K562 (cell line): ENCODE data around the gene IL20. TPM values are rescaled to one million over a fixed set of nuclear protein-coding genes. Genes with fewer than 3 reads are reported as not detected.
A peak's percentile ranks its signal among the peaks of the same experiment; 100 is the strongest.

Experiments used
- ASH1L ChIP-seq: fragments of 450-650 bp; IDR thresholded peaks from 2 replicates; pipeline ENCODE4 v1.6.1; 2018; ENCODE audit warnings: borderline replicate concordance, mild to moderate bottlenecking, low read depth; ENCODE audit not compliant: partially characterized antibody
- CBFA2T3 ChIP-seq: fragments of 450-650 bp; IDR thresholded peaks from 2 replicates; pipeline ENCODE4 v1.6.1; 2017
- ELK1 ChIP-seq: sonication (generic); formaldehyde crosslinking; IDR thresholded peaks from 2 replicates; pipeline ENCODE4 v1.8.1; 2022; ENCODE audit warnings: missing genetic modification reagents
- FOXP4 ChIP-seq: sonication (generic); formaldehyde crosslinking; IDR thresholded peaks from 2 replicates; pipeline ENCODE4 v1.8.0; 2022; ENCODE audit warnings: mild to moderate bottlenecking, missing genetic modification reagents, borderline replicate concordance
- HDAC3 ChIP-seq: fragments of 450-650 bp; IDR thresholded peaks from 2 replicates; pipeline ENCODE4 v1.6.1; 2018; ENCODE audit warnings: borderline replicate concordance, mild to moderate bottlenecking, moderate library complexity; ENCODE audit not compliant: partially characterized antibody
- HDAC6 ChIP-seq: IDR thresholded peaks from 2 replicates; pipeline ENCODE4 v1.6.1; 2012; ENCODE audit warnings: low read depth, mild to moderate bottlenecking, control low read depth, inconsistent platforms, low read length, moderate library complexity
- ID3 ChIP-seq, 2 experiments: fragments of 250-450 bp in 1 of 2; fragments of 450-650 bp in 1 of 2; sonication (Bioruptor Pico) in 1 of 2; IDR thresholded peaks; 2 replicates each; pipeline versions ENCODE4 v1.6.1 to v1.8.0; 2016 to 2021; ENCODE audit warnings: mild to moderate bottlenecking in 2 of 2, moderate library complexity in 2 of 2, missing compliant biosample characterization in 1 of 2, missing genetic modification characterization in 1 of 2
- IRF2 ChIP-seq: sonication (generic); formaldehyde crosslinking; IDR thresholded peaks from 2 replicates; pipeline ENCODE4 v1.8.1; 2022; ENCODE audit warnings: mild to moderate bottlenecking, missing genetic modification reagents
- KLF13 ChIP-seq: fragments of 450-650 bp; IDR thresholded peaks from 2 replicates; pipeline ENCODE4 v1.6.1; 2016; ENCODE audit warnings: missing genetic modification characterization, low read depth, mild to moderate bottlenecking, missing compliant biosample characterization, moderate library complexity, borderline replicate concordance
- MBD2 ChIP-seq: sonication (generic); IDR thresholded peaks from 2 replicates; pipeline ENCODE4 v1.6.1; 2016; ENCODE audit warnings: low read depth, borderline replicate concordance
- MCM5 ChIP-seq: fragments of 450-650 bp; IDR thresholded peaks from 2 replicates; pipeline ENCODE4 v1.6.1; 2016; ENCODE audit warnings: low read depth
- NFXL1 ChIP-seq: fragments of 450-650 bp; formaldehyde crosslinking; IDR thresholded peaks from 2 replicates; pipeline ENCODE4 v1.4.0; 2021; ENCODE audit warnings: mild to moderate bottlenecking
- NR4A1 ChIP-seq, 2 experiments: fragments of 250-450 bp in 1 of 2; fragments of 450-650 bp in 1 of 2; sonication (Bioruptor Pico) in 1 of 2; IDR thresholded peaks; 2 replicates each; pipeline versions ENCODE4 v1.4.0 to v1.6.1; 2016 to 2020; ENCODE audit warnings: mild to moderate bottlenecking in 2 of 2, missing compliant biosample characterization in 1 of 2, missing genetic modification characterization in 1 of 2, moderate library complexity in 1 of 2
- SREBF2 ChIP-seq: sonication (generic); formaldehyde crosslinking; IDR thresholded peaks from 2 replicates; pipeline ENCODE4 v1.4.0; 2020; ENCODE audit warnings: mild to moderate bottlenecking, missing genetic modification reagents
- ZNF124 ChIP-seq: sonication (generic); formaldehyde crosslinking; IDR thresholded peaks from 2 replicates; pipeline ENCODE4 v1.8.1; 2022; ENCODE audit warnings: missing genetic modification reagents
- ZNF277 ChIP-seq: fragments of 250-450 bp; sonication (Bioruptor Pico); IDR thresholded peaks from 2 replicates; pipeline ENCODE4 v1.8.0; 2022; ENCODE audit warnings: inconsistent platforms, mild to moderate bottlenecking, moderate library complexity, borderline replicate concordance
- ZNF41 ChIP-seq: fragments of 250-450 bp; sonication (Bioruptor Pico); conservative IDR thresholded peaks from 2 replicates; pipeline ENCODE4 v1.4.0; 2020; ENCODE audit warnings: mild to moderate bottlenecking
- ZNF512 ChIP-seq: IDR thresholded peaks from 2 replicates; pipeline ENCODE4 v1.6.1; 2016; ENCODE audit warnings: missing genetic modification characterization, missing compliant biosample characterization
- ZNF584 ChIP-seq: fragments of 200-800 bp; sonication (Bioruptor generic); IDR thresholded peaks from 2 replicates; pipeline ENCODE4 v1.6.1; 2016; ENCODE audit warnings: low read depth, mild to moderate bottlenecking, missing genetic modification characterization, missing compliant biosample characterization
- ZNF778 ChIP-seq: fragments of 450-650 bp; formaldehyde crosslinking; IDR thresholded peaks from 2 replicates; pipeline ENCODE4 v1.4.0; 2020; ENCODE audit warnings: mild to moderate bottlenecking, moderate library complexity
- polyA plus RNA-seq, 8 experiments: library from polyadenylated mRNA; depleted of rRNA in 4 of 8; stranded (reverse) in 5 of 8; unstranded in 3 of 8; fragments of >200 nt; fragmentation: Nextera tagmentation in 2 of 8; fragmentation: Illumina TruSeq in 1 of 8; extraction: Ambion mirVana in 2 of 8; extraction: Trizol in 1 of 8; gene quantifications; 2 replicates each; pipeline versions ENCODE4 v1.2.1 to v1.2.3, GENCODE V29; 2011 to 2014; ENCODE audit warnings: inconsistent platforms in 1 of 8, missing spikeins in 1 of 8
- total RNA-seq, 7 experiments: library from RNA; depleted of rRNA in 6 of 7; stranded (reverse); fragments of >200 nt in 6 of 7; fragmentation: Illumina TruSeq in 2 of 7; extraction: Trizol in 2 of 7; gene quantifications; 2 replicates each; pipeline versions ENCODE4 v1.2.1 to v1.2.3, GENCODE V29; 2011 to 2021; ENCODE audit warnings: low replicate concordance in 1 of 7

The IL20 gene
- total and polyA plus RNA-seq, 9 of the 15 experiments (the other 6 are each of a cell fraction or from before 2014, with no cell fraction given) = not detected

- TF ChIP-seq KLF13 (tag) = no peak
- TF ChIP-seq ZNF512 (tag) = no peak
- no peak for TF ChIP-seq FOXP4
- no peak for TF ChIP-seq MCM5
- no peak for TF ChIP-seq ZNF124 (CRISPR knock-in tag)
- no peak for TF ChIP-seq ZNF778
- no peak for TF ChIP-seq ZNF584 (CRISPR knock-in tag)
- peak; percentile 84 for TF ChIP-seq HDAC3
- TF ChIP-seq ASH1L = no peak
- TF ChIP-seq MBD2 = peak; percentile 45; the same call in 1 of the 2 replicates
- TF ChIP-seq ID3 (CRISPR knock-in tag; IDR thresholded peaks at IDR 0.05) = no peak
- peak; percentile 70 for TF ChIP-seq ID3 (tag; IDR thresholded peaks at IDR 0.05)
- peak; percentile 88; the same call in 1 of the 2 replicates for TF ChIP-seq SREBF2 (CRISPR knock-in tag)
- no peak for TF ChIP-seq NFXL1 (CRISPR knock-in tag)
- TF ChIP-seq NR4A1 (CRISPR knock-in tag; IDR thresholded peaks at IDR 0.05) = no peak
- peak; percentile 72; the same call in 1 of the 2 replicates for TF ChIP-seq NR4A1 (tag; IDR thresholded peaks at IDR 0.05)
- TF ChIP-seq ZNF277 (CRISPR knock-in tag) = no peak
- TF ChIP-seq IRF2 (CRISPR knock-in tag) = no peak
- peak; percentile 99 for TF ChIP-seq CBFA2T3
- TF ChIP-seq ELK1 = no peak
- 0 out of 2 replicates have a peak, but pooled peaks have one; percentile 7 for TF ChIP-seq ZNF41 (CRISPR knock-in tag)
- no peak for TF ChIP-seq HDAC6
These were observed 18.0 kb upstream of the IL20 start (continued) for GRCh38 chr1:206847337-206847834.
